OCI-LY1 (cell line): ENCODE measurements around the gene TCL1A.
"Not testable (repeated sequence)": the region's sequence is repeated elsewhere in the genome, so short reads cannot be mapped to it uniquely, and the experiment has no call there.

Experiments
- H2AFZ ChIP-seq: fragments of 200-600 bp; sonication (generic), shearing (Covaris generic); 2 replicates; pipeline ENCODE4 v1.6.0; 2014; ENCODE audit warnings: antibody characterized with exemption, mild to moderate bottlenecking, low read length
- H3F3A ChIP-seq: fragments of 200-600 bp; sonication (generic), shearing (Covaris generic); 2 replicates; pipeline ENCODE4 v1.6.0; 2014; ENCODE audit warnings: mild to moderate bottlenecking, antibody characterized with exemption, low read length, moderate library complexity; ENCODE audit not compliant: insufficient read depth
- H3K27ac ChIP-seq: fragments of 200-600 bp; sonication (generic); 2 replicates; pipeline ENCODE4 v1.5.1; 2014; ENCODE audit warnings: low read length, mixed run types, mild to moderate bottlenecking, low read depth; ENCODE audit not compliant: poor library complexity, severe bottlenecking
- H3K27me3 ChIP-seq: fragments of 200-600 bp; sonication (generic); 2 replicates; pipeline ENCODE4 v1.6.0; 2014; ENCODE audit warnings: antibody characterized with exemption, mild to moderate bottlenecking, low read length, moderate library complexity; ENCODE audit not compliant: insufficient read depth
- H3K36me3 ChIP-seq: fragments of 200-600 bp; sonication (generic); 2 replicates; pipeline ENCODE4 v1.6.1; 2014; ENCODE audit warnings: mild to moderate bottlenecking, antibody characterized with exemption, low read length, moderate library complexity, mixed read lengths; ENCODE audit not compliant: insufficient read depth
- H3K4me1 ChIP-seq: fragments of 200-600 bp; sonication (generic); 2 replicates; pipeline ENCODE4 v1.5.1; 2014; ENCODE audit warnings: mild to moderate bottlenecking, low read length, moderate library complexity; ENCODE audit not compliant: insufficient read depth, severe bottlenecking
- H3K4me2 ChIP-seq: fragments of 200-600 bp; sonication (generic), shearing (Covaris generic); 2 replicates; pipeline ENCODE4 v1.6.1; 2014; ENCODE audit warnings: low read length
- H3K4me3 ChIP-seq: fragments of 200-600 bp; sonication (generic); 2 replicates; pipeline ENCODE4 v1.5.1; 2014; ENCODE audit warnings: low read length, low read depth, mild to moderate bottlenecking, mixed read lengths; ENCODE audit not compliant: poor library complexity, severe bottlenecking
- H3K79me2 ChIP-seq: fragments of 200-600 bp; shearing (Covaris generic); 2 replicates; pipeline ENCODE4 v1.6.1; 2016; ENCODE audit warnings: mixed run types, low read length, mixed read lengths; ENCODE audit not compliant: insufficient read depth
- H3K9ac ChIP-seq: fragments of 200-600 bp; sonication (generic), shearing (Covaris generic); 2 replicates; pipeline ENCODE4 v1.6.1; 2014; ENCODE audit warnings: mild to moderate bottlenecking, low read length, mixed read lengths
- H3K9me2 ChIP-seq: fragments of 200-600 bp; sonication (generic), shearing (Covaris generic); 2 replicates; pipeline ENCODE4 v1.6.1; 2014; ENCODE audit warnings: low read depth, mild to moderate bottlenecking, low read length, mixed read lengths
- H3K9me3 ChIP-seq: fragments of 200-600 bp; shearing (Covaris generic); 2 replicates; pipeline ENCODE4 v1.6.1; 2014; ENCODE audit warnings: low read length, mixed read lengths
- H4K20me1 ChIP-seq: fragments of 200-600 bp; sonication (generic), shearing (Covaris generic); 2 replicates; pipeline ENCODE4 v1.6.0; 2016; ENCODE audit warnings: mild to moderate bottlenecking, low read length; ENCODE audit not compliant: insufficient read depth
- CTCF ChIP-seq: fragments of 200-600 bp; sonication (generic), shearing (Covaris generic); IDR thresholded peaks from 2 replicates; pipeline ENCODE4 v1.5.1; 2017; ENCODE audit warnings: mild to moderate bottlenecking, antibody characterized with exemption, low read length, moderate library complexity, mixed read lengths
- EZH2 ChIP-seq: fragments of 200-600 bp; sonication (generic), shearing (Covaris generic); IDR thresholded peaks from 2 replicates; pipeline ENCODE4 v1.8.0; 2017; ENCODE audit warnings: borderline replicate concordance, mixed run types, mild to moderate bottlenecking, antibody characterized with exemption, low read length, moderate library complexity, mixed read lengths

The TCL1A gene

GRCh38 chr14:95730126-95730525, 16.2 kb upstream of the TCL1A start:
- H3K79me2 ChIP-seq = no peaks in the 10 kb centered on the region
- H3K27ac ChIP-seq = no peak overlapping the region
- H3K9me2 ChIP-seq = no peaks in the 10 kb centered on the region
- H4K20me1 ChIP-seq = no peaks in the 10 kb centered on the region
- no peak overlapping the region for H3K9ac ChIP-seq
- H3K4me2 ChIP-seq = no peak overlapping the region
- H3K4me3 ChIP-seq = no peak overlapping the region
- TF ChIP-seq EZH2 = no peak
- TF ChIP-seq CTCF = no peak
- no peaks in the 10 kb centered on the region for H3K4me1 ChIP-seq
- H3F3A ChIP-seq = no peaks in the 10 kb centered on the region
- H3K9me3 ChIP-seq = no peaks in the 10 kb centered on the region
- H2AFZ ChIP-seq = no peak overlapping the region
- no peaks in the 10 kb centered on the region for H3K27me3 ChIP-seq
- H3K36me3 ChIP-seq = no peaks in the 10 kb centered on the region; the same call in 1 of the 2 replicates

GRCh38 chr14:95729402-95730028, 15.6 kb upstream of the TCL1A start:
- not testable (repeated sequence) for H3K4me2 ChIP-seq, H3K36me3 ChIP-seq, H3K27ac ChIP-seq, H3K4me1 ChIP-seq, H2AFZ ChIP-seq, H3F3A ChIP-seq, H3K27me3 ChIP-seq, H3K9me2 ChIP-seq, H3K79me2 ChIP-seq, H4K20me1 ChIP-seq, H3K9ac ChIP-seq, H3K9me3 ChIP-seq, H3K4me3 ChIP-seq

- no peaks in the 10 kb centered on the region for H3K9me2 ChIP-seq
- no peaks in the 10 kb centered on the region; the same call in 1 of the 2 replicates for H3K36me3 ChIP-seq
- no peaks in the 10 kb centered on the region; the same call in 1 of the 2 replicates for H3K9me3 ChIP-seq
- H3K27ac ChIP-seq = no peak overlapping the region
- no peak for TF ChIP-seq CTCF
- no peaks in the 10 kb centered on the region for H3K27me3 ChIP-seq
- no peak overlapping the region for H2AFZ ChIP-seq
- no peaks in the 10 kb centered on the region for H4K20me1 ChIP-seq
- H3K4me2 ChIP-seq = no peak overlapping the region
- no peaks in the 10 kb centered on the region for H3K79me2 ChIP-seq
- no peak overlapping the region for H3K9ac ChIP-seq
- no peaks in the 10 kb centered on the region for H3F3A ChIP-seq
- no peak overlapping the region for H3K4me3 ChIP-seq
- no peaks in the 10 kb centered on the region for H3K4me1 ChIP-seq
Observed at GRCh38 chr14:95727056-95727700, 13.3 kb upstream of the TCL1A start.
